Upper lobe of left lung (tissue), 6 donors: ENCODE results near the gene HERC2. TPM values are rescaled to one million over a fixed set of nuclear protein-coding genes. Genes with fewer than 3 reads are reported as not detected.
A peak's percentile ranks its signal among the peaks of the same experiment; 100 is the strongest.

ENCODE experiments used
- ATAC-seq, 2 donors: fragments of 200-7000 bp; cut with Tn5 transposase; one replicate each; pipeline ENCODE4 v1.9.1; 2022; ENCODE audit warnings: mild to moderate bottlenecking in 2 of 2, moderate library complexity in 2 of 2; ENCODE audit not compliant: low FRiP score in 2 of 2
- DNase-seq, 2 donors: peaks; one replicate each; pipeline ENCODE4 v3.0.0-alpha.2; 2019 to 2020
- H3K27ac ChIP-seq, 4 donors: fragments of 200-600 bp; sonication (generic); one replicate each; pipeline ENCODE4 v1.5.1; 2016 to 2019
- H3K27me3 ChIP-seq, 4 donors: fragments of 200-600 bp; sonication (generic); one replicate each; pipeline ENCODE4 v1.5.1; 2017 to 2019
- H3K36me3 ChIP-seq, 4 donors: fragments of 200-600 bp; sonication (generic); one replicate each; pipeline ENCODE4 v1.5.1; 2016 to 2019
- H3K4me1 ChIP-seq, 4 donors: fragments of 200-600 bp; sonication (generic); one replicate each; pipeline ENCODE4 v1.5.1; 2018 to 2019
- H3K4me3 ChIP-seq, 4 donors: fragments of 200-600 bp; sonication (generic); one replicate each; pipeline ENCODE4 v1.5.1; 2017 to 2019; ENCODE audit warnings: mild to moderate bottlenecking in 2 of 4, moderate library complexity in 1 of 4
- H3K9me3 ChIP-seq, 4 donors: fragments of 200-600 bp; sonication (generic); one replicate each; pipeline ENCODE4 v1.5.1; 2018 to 2019
- EP300 ChIP-seq, 4 donors: sonication (generic); formaldehyde crosslinking; IDR thresholded peaks; one replicate each; pipeline ENCODE4 v1.5.1; 2017; ENCODE audit warnings: antibody characterized with exemption in 4 of 4, control low read depth in 2 of 4
- POLR2A ChIP-seq, 4 donors: fragments of 450-650 bp; IDR thresholded peaks; one replicate each; pipeline ENCODE4 v1.5.1; 2016 to 2017; ENCODE audit warnings: antibody characterized with exemption in 4 of 4, mild to moderate bottlenecking in 2 of 4
- POLR2AphosphoS5 ChIP-seq, 2 donors: sonication (generic); formaldehyde crosslinking; IDR thresholded peaks; one replicate each; pipeline ENCODE4 v1.5.1; 2017; ENCODE audit warnings: antibody characterized with exemption in 2 of 2
- WGBS, 2 donors: methylation state at CpG; one replicate each; pipeline ENCODE4 v1.1.5; 2017 to 2018; 5-methylcytosine and 5-hydroxymethylcytosine counted together
- total RNA-seq, 6 donors: library from RNA; depleted of rRNA in 4 of 6; stranded (reverse); fragments of >200 nt in 4 of 6; gene quantifications; one replicate each; pipeline versions ENCODE4 v1.1.0 to v1.2.1, GENCODE V29; 2016 to 2021
- TF ChIP-seq, protein P1 (sequence below), 6 experiments: fragments of 450-650 bp in 4 of 6; fragments of 200-600 bp in 2 of 6; sonication (generic) in 2 of 6; IDR thresholded peaks; one replicate each; pipeline ENCODE4 v1.5.1; 2016 to 2019; ENCODE audit warnings: antibody characterized with exemption in 6 of 6
- donor health status: DM: no; HTN: no; CAD: no; lungs with moderate emphysema.
- donor health status: DM: no; HTN: yes; CAD: no; lungs with severe emphysema.

Gene HERC2
- total RNA-seq, 6 donors from 2014 or later = 48.6 to 113 (median 53.4) TPM

- TF ChIP-seq POLR2A (IDR thresholded peaks at IDR 0.05) = no peak
- TF ChIP-seq, protein P1, sequence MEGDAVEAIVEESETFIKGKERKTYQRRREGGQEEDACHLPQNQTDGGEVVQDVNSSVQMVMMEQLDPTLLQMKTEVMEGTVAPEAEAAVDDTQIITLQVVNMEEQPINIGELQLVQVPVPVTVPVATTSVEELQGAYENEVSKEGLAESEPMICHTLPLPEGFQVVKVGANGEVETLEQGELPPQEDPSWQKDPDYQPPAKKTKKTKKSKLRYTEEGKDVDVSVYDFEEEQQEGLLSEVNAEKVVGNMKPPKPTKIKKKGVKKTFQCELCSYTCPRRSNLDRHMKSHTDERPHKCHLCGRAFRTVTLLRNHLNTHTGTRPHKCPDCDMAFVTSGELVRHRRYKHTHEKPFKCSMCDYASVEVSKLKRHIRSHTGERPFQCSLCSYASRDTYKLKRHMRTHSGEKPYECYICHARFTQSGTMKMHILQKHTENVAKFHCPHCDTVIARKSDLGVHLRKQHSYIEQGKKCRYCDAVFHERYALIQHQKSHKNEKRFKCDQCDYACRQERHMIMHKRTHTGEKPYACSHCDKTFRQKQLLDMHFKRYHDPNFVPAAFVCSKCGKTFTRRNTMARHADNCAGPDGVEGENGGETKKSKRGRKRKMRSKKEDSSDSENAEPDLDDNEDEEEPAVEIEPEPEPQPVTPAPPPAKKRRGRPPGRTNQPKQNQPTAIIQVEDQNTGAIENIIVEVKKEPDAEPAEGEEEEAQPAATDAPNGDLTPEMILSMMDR (IDR thresholded peaks at IDR 0.05) = no peak
- no peak for TF ChIP-seq EP300 (IDR thresholded peaks at IDR 0.05)
- TF ChIP-seq POLR2AphosphoS5 (IDR thresholded peaks at IDR 0.05) = no peak
- Histone ChIP-seq H3K27me3 (no peaks in the 10 kb centered on the region), H3K36me3 (peaks cover 5 to 71% (median 46%) of the 10 kb centered on the region in 4 donors), H3K4me1 (no peaks in the 10 kb centered on the region), H3K4me3 (no peak overlapping the region), H3K9me3 (no peaks in the 10 kb centered on the region), H3K27ac (no peak overlapping the region)
- no peak for ATAC-seq
- 94 to 97% methylated on average over 6 of the region's 6 CpGs for WGBS, 2 donors
- no peak for DNase-seq
Measured at GRCh38 chr15:28264166-28264565, 57.8 kb downstream of the HERC2 start.

GRCh38 chr15:28262438-28262837 is 59.5 kb downstream of the HERC2 start:
- Histone ChIP-seq H3K27me3 (no peaks in the 10 kb centered on the region), H3K9me3 (no peaks in the 10 kb centered on the region), H3K4me3 (no peak overlapping the region), H3K4me1 (no peaks in the 10 kb centered on the region), H3K36me3 (peaks cover 0 to 67% (median 29%) of the 10 kb centered on the region in 4 donors), H3K27ac (no peak overlapping the region)
- DNase-seq = no peak
- peak in 1 of 2 donors; percentile 40 for ATAC-seq
- TF ChIP-seq, protein P1 (IDR thresholded peaks at IDR 0.05) = no peak
- TF ChIP-seq POLR2A (IDR thresholded peaks at IDR 0.05) (no peak), EP300 (IDR thresholded peaks at IDR 0.05) (no peak), POLR2AphosphoS5 (IDR thresholded peaks at IDR 0.05) (no peak)

GRCh38 chr15:28260722-28261121 is 61.3 kb downstream of the HERC2 start:
- H3K4me3 ChIP-seq = no peak overlapping the region
- no peak for TF ChIP-seq POLR2A (IDR thresholded peaks at IDR 0.05)
- TF ChIP-seq, protein P1 (IDR thresholded peaks at IDR 0.05) = no peak
- no peak for TF ChIP-seq EP300 (IDR thresholded peaks at IDR 0.05)
- no peak for TF ChIP-seq POLR2AphosphoS5 (IDR thresholded peaks at IDR 0.05)
- H3K27ac ChIP-seq = no peak overlapping the region
- no peaks in the 10 kb centered on the region for H3K27me3 ChIP-seq
- DNase-seq (no peak), ATAC-seq (no peak)
- H3K36me3 ChIP-seq = peaks cover 0 to 65% (median 17%) of the 10 kb centered on the region in 4 donors
- no peaks in the 10 kb centered on the region for H3K9me3 ChIP-seq
- no peaks in the 10 kb centered on the region for H3K4me1 ChIP-seq
- 71 to 81% methylated on average over 5 of the region's 5 CpGs for WGBS, 2 donors

DNA sequence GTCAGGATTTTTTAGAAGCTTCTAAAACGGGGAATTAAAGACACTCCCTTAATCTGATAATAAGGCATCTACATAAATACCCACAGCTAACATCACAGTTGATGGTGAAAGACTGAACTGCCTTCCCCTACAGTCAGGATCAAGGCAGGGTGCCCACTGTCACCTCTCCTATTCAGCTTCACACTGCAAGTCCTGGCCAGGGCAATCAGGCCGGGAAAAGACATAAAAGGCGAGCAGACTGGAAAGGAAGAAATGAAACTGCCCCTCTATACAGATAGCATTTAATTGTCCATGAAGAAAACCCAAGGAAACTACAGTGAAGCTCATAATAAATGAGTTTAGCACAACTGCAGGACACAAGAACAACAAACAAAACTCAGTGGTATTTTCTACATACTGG is 61.7 kb downstream of the HERC2 start:
- TF ChIP-seq, protein P1 (IDR thresholded peaks at IDR 0.05) = no peak
- no peak for TF ChIP-seq POLR2AphosphoS5 (IDR thresholded peaks at IDR 0.05)
- TF ChIP-seq EP300 (IDR thresholded peaks at IDR 0.05) = no peak
- TF ChIP-seq POLR2A (IDR thresholded peaks at IDR 0.05) = no peak
- H3K27me3 ChIP-seq = no peaks in the 10 kb centered on the region
- H3K36me3 ChIP-seq = peaks cover 0 to 65% (median 18%) of the 10 kb centered on the region in 4 donors
- H3K4me3 ChIP-seq = no peak overlapping the region
- 88 to 93% methylated on average over 3 of the region's 3 CpGs for WGBS, 2 donors
- DNase-seq (no peak), ATAC-seq (no peak)
- no peak overlapping the region for H3K27ac ChIP-seq
- H3K4me1 ChIP-seq = no peaks in the 10 kb centered on the region
- no peaks in the 10 kb centered on the region for H3K9me3 ChIP-seq

DNA sequence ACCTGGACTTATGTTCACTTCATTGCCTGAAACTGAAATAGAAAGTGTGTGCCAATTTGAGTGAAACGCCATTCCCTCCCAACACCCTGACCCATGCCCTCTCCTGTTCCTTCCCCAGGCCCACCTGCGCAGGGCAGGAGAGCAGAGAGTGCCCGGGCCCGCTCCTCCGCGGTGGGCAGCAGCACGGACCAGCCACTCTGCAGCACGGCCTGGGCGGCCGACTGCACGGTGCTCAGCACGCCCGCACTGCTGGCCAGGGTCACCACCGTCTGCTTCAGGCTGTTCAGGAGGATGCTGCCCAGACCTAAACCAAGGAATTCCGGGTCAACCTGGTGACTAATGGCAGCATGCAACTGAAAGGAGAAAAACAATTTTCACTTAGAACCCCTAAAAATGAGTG is 66.0 kb downstream of the HERC2 start:
- H3K36me3 ChIP-seq = peaks cover 0 to 74% (median 42%) of the 10 kb centered on the region in 4 donors
- no peaks in the 10 kb centered on the region for H3K9me3 ChIP-seq
- H3K27ac ChIP-seq = no peak overlapping the region

More for the DNA sequence above, 66.0 kb downstream of the HERC2 start:
- H3K27me3 ChIP-seq = no peaks in the 10 kb centered on the region
- DNase-seq (no peak), ATAC-seq (no peak)
- no peaks in the 10 kb centered on the region for H3K4me1 ChIP-seq
- no peak overlapping the region for H3K4me3 ChIP-seq
- TF ChIP-seq POLR2AphosphoS5 (IDR thresholded peaks at IDR 0.05) = no peak
- TF ChIP-seq POLR2A (IDR thresholded peaks at IDR 0.05) = no peak
- TF ChIP-seq, protein P1 (IDR thresholded peaks at IDR 0.05) = no peak
- TF ChIP-seq EP300 (IDR thresholded peaks at IDR 0.05) = no peak
- 96% methylated on average over 15 of the region's 15 CpGs for WGBS, 2 donors
